ENCODE results near the gene DACH1. TPM values are rescaled to one million over a fixed set of nuclear protein-coding genes. Genes with fewer than 3 reads are reported as not detected.

The DACH1 gene
- total and polyA plus RNA-seq, 2 of the 13 experiments (the other 11 are each of a cell fraction or from before 2014, with no cell fraction given): not detected

DNA sequence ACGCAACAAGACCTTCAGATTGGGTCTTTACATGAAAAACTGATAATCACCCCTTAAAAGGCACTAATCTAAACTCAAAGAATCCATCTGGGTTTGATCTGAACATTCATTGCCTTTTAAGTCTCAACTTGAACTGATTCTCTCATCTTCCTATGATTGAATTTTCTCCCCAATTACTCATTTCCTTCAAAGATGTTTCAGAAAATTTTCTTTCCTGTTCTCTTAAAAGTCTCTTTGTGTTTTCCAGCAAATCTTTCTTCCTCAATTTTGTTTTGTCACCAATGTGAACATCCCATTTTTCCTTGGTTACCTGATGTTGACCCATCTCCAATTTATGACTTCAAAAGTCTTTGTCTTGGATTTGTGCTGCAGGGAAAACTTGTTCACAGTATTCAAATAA, 234.3 kb downstream of the DACH1 start:
- CTCF ChIA-PET (ENCODE audit: low intra/inter-chr PET ratio, low total read pairs): no interaction called here
- ATAC-seq (no peak), FAIRE-seq (no peak), DNase-seq (ENCODE audit: low spot score) (no peak)
- H3K9ac ChIP-seq (ENCODE audit: insufficient read depth, low read depth, low read length): no peak overlapping the region
- no peaks in the 10 kb centered on the region for H3K9me3 ChIP-seq (ENCODE audit: low read length)
- H3K36me3 ChIP-seq (replicated peaks in 1 of 2; ENCODE audit: control insufficient read depth in 1 of 2, insufficient read depth in 2 of 2, low read length in 2 of 2): no peaks in the 10 kb centered on the region
- POLR2A ChIA-PET: no interaction called here
- H4K20me1 ChIP-seq (ENCODE audit: insufficient read depth, low read length): no peaks in the 10 kb centered on the region
- H3K27ac ChIP-seq (ENCODE audit: extremely low read length, insufficient read depth, low read length): no peak overlapping the region
- no peaks in the 10 kb centered on the region for H3K27me3 ChIP-seq (ENCODE audit: control insufficient read depth in 1 of 2, insufficient read depth in 2 of 2, low read length in 2 of 2)
- H3K79me2 ChIP-seq (ENCODE audit: insufficient read depth, low read length): no peaks in the 10 kb centered on the region
- 6% methylated on average over 1 of the region's 1 CpG for WGBS (ENCODE audit: low lambda C conversion rate)
- H3K4me3 ChIP-seq (replicated peaks in 1 of 3; ENCODE audit: insufficient read depth in 1 of 3, low read depth in 2 of 3, low read length in 3 of 3): no peak overlapping the region
- no peak overlapping the region for H3K4me2 ChIP-seq (ENCODE audit: low read depth, low read length)
- H2AFZ ChIP-seq (ENCODE audit: low read length): no peak overlapping the region
- BruUV-seq (replicated peaks): no TSS peak
- no peaks in the 10 kb centered on the region for H3K4me1 ChIP-seq (ENCODE audit: insufficient read depth, low read length)
- intact Hi-C loops (cut with micrococcal nuclease; ENCODE audit: unreplicated experiment) (no loop called here), in situ Hi-C loops (cut with HindIII; ENCODE audit: extremely low pct_ligation_motif_present, low pct_unique_long_range_greater_than_20kb) (no loop called here)
- TF ChIP-seq ZNF101 (CRISPR knock-in tag; IDR thresholded peaks at IDR 0.05; ENCODE audit: borderline replicate concordance, low read depth): no peak
- no peak for TF ChIP-seq ZNF3 (CRISPR knock-in tag; IDR thresholded peaks at IDR 0.05)
- no peak for TF ChIP-seq ZXDC (CRISPR knock-in tag; IDR thresholded peaks at IDR 0.05)
- no peak for TF ChIP-seq TARDBP (CRISPR knock-in tag; IDR thresholded peaks at IDR 0.05)
- no peak for TF ChIP-seq PCBP2 (optimal IDR thresholded peaks at IDR 0.05; ENCODE audit: low read depth, low read length, poor library complexity, severe bottlenecking)
- TF ChIP-seq ZNF556 (CRISPR knock-in tag; IDR thresholded peaks at IDR 0.05; ENCODE audit: borderline replicate concordance): no peak
- TF ChIP-seq, protein P1, sequence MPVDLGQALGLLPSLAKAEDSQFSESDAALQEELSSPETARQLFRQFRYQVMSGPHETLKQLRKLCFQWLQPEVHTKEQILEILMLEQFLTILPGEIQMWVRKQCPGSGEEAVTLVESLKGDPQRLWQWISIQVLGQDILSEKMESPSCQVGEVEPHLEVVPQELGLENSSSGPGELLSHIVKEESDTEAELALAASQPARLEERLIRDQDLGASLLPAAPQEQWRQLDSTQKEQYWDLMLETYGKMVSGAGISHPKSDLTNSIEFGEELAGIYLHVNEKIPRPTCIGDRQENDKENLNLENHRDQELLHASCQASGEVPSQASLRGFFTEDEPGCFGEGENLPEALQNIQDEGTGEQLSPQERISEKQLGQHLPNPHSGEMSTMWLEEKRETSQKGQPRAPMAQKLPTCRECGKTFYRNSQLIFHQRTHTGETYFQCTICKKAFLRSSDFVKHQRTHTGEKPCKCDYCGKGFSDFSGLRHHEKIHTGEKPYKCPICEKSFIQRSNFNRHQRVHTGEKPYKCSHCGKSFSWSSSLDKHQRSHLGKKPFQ (CRISPR knock-in tag; IDR thresholded peaks at IDR 0.05; ENCODE audit: insufficient replicate concordance): no peak
- no peak for TF ChIP-seq ATF1 (CRISPR knock-in tag; IDR thresholded peaks at IDR 0.05)
- TF ChIP-seq RORA (CRISPR knock-in tag; IDR thresholded peaks at IDR 0.05): no peak
- TF ChIP-seq HIVEP1 (CRISPR knock-in tag; IDR thresholded peaks at IDR 0.05): no peak
- no peak for TF ChIP-seq YEATS4 (CRISPR knock-in tag; IDR thresholded peaks at IDR 0.05; ENCODE audit: borderline replicate concordance)
- TF ChIP-seq DZIP1 (CRISPR knock-in tag; IDR thresholded peaks at IDR 0.05): no peak
- no peak for TF ChIP-seq TGIF2 (CRISPR knock-in tag; IDR thresholded peaks at IDR 0.05)
- TF ChIP-seq GLI4 (CRISPR knock-in tag; IDR thresholded peaks at IDR 0.05; ENCODE audit: borderline replicate concordance): no peak
- TF ChIP-seq KAT8 (CRISPR knock-in tag; IDR thresholded peaks at IDR 0.05): no peak

All from HepG2 (cell line).